Sigmoid colon (tissue), 7 donors: ENCODE data around the gene TGFBR3L. TPM values are rescaled to one million over a fixed set of nuclear protein-coding genes. Genes with fewer than 3 reads are reported as not detected.

Experiments used
- DNase-seq: peaks from one replicate; pipeline ENCODE4 v3.0.0-alpha.2; 2019
- H3K27ac ChIP-seq, 4 donors: fragments of 200-600 bp; sonication (generic); one replicate each; pipeline ENCODE4 v1.5.1; 2016 to 2019; ENCODE audit warnings: mild to moderate bottlenecking in 1 of 4
- H3K27me3 ChIP-seq, 3 donors: fragments of 200-600 bp; sonication (generic); one replicate each; pipeline ENCODE4 v1.5.1; 2019; ENCODE audit warnings: mild to moderate bottlenecking in 1 of 3
- H3K36me3 ChIP-seq, 4 donors: fragments of 200-600 bp; sonication (generic); one replicate each; pipeline ENCODE4 v1.5.1; 2016 to 2019
- H3K4me1 ChIP-seq, 4 donors: fragments of 200-600 bp; sonication (generic); one replicate each; pipeline ENCODE4 v1.5.1; 2017 to 2019
- H3K4me3 ChIP-seq, 4 donors: fragments of 200-600 bp; sonication (generic); one replicate each; pipeline ENCODE4 v1.5.1; 2017 to 2019; ENCODE audit warnings: mild to moderate bottlenecking in 2 of 4, moderate library complexity in 1 of 4
- H3K9me3 ChIP-seq, 4 donors: fragments of 200-600 bp in 3 of 4; sonication (generic) in 3 of 4; one replicate each; pipeline versions ENCODE4 v1.5.1 to v1.6.1; 2013 to 2019
- EP300 ChIP-seq, 4 donors: sonication (generic); formaldehyde crosslinking; IDR thresholded peaks; one replicate each; pipeline ENCODE4 v1.6.1; 2017; ENCODE audit warnings: antibody characterized with exemption in 4 of 4
- POLR2A ChIP-seq, 2 donors: fragments of 450-650 bp; IDR thresholded peaks; one replicate each; pipeline ENCODE4 v1.6.1; 2016; ENCODE audit warnings: antibody characterized with exemption in 2 of 2, mild to moderate bottlenecking in 2 of 2, moderate library complexity in 2 of 2
- POLR2AphosphoS5 ChIP-seq, 4 donors: sonication (generic); formaldehyde crosslinking; IDR thresholded peaks; one replicate each; pipeline ENCODE4 v1.6.1; 2017; ENCODE audit warnings: antibody characterized with exemption in 4 of 4
- WGBS, 2 donors: extraction: QIAGEN DNeasy Blood & Tissue Kit; methylation state at CpG; one replicate each; pipeline ENCODE4 v1.1.7; 2013; 5-methylcytosine and 5-hydroxymethylcytosine counted together
- intact Hi-C: fragments of 100-400 bp; cut with DNase I; formaldehyde crosslinking; loops from one replicate; pipeline ENCODE4 v1.15.1; 2023
- polyA plus RNA-seq, 3 donors: library from polyadenylated mRNA; stranded (reverse); fragments of 200-250 nt; gene quantifications; one replicate each; pipeline ENCODE4 v1.2.3, GENCODE V29; 2013
- total RNA-seq, 4 donors: library from RNA; depleted of rRNA; stranded (reverse); fragments of >200 nt; gene quantifications; one replicate each; pipeline ENCODE4 v1.1.0, GENCODE V29; 2016
- TF ChIP-seq, protein P1 (sequence below), 4 experiments: fragments of 450-650 bp in 3 of 4; fragments of 200-600 bp in 1 of 4; IDR thresholded peaks; one replicate each; pipeline ENCODE4 v1.5.1; 2016 to 2019; ENCODE audit warnings: antibody characterized with exemption in 4 of 4, mild to moderate bottlenecking in 3 of 4, moderate library complexity in 2 of 4
- donor health status: healthy with polysubstance abuse.
- donor health status: Bipolar disorder and iron deficiency.
- donor health status: healthy.

The TGFBR3L gene
- total and polyA plus RNA-seq, 7 donors: 1.8 TPM; not detected in 6

DNA sequence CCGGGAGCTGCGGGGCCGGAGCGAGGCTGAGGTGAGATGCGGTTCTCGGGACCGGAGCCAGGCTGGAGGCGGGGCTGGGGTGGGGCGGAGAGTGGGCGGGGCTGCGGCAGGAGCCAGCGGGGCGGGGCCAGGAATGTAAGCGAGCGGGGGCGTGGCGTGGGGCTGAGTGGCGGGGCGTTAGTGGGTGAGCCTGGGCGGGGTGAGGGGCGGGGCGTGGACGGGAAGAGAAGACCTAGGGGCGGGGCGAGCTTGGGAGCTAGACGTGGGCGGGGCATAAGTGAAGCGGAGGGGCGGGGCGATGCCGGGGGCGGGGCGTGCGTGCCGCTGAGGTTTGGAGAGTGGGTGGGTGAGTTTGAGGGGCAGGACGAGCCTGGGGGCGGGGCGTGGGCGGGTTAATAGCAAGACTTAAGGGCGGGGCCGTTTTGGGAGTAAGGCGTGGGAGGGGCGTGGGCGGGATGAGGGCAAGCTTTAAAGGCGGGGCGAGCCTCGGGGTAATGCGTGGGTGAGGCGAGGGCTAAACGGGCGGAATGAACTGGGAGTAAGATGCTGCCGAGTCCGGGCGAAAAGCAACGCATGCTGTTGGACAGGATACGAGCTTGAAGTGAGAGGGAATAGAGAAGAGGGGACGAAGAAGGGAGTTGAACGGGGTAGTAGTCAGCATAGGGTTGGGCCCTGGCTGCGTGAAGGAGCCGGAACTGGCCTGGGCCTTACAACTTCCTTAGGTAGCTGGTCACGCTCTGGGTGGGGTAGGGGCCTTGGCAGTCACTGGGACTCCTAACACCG lies 6.1 kb downstream of the TGFBR3L start:
- DNase-seq: peak; percentile 100
- peaks cover 11 to 16% (median 13%) of the 10 kb centered on the region in 4 donors for H3K36me3 ChIP-seq
- 1 to 2% methylated on average over 62 of the region's 62 CpGs for WGBS, 2 donors
- H3K4me3 ChIP-seq: peak overlapping the region; percentile 70 to 87 (median 74)
- H3K27ac ChIP-seq: peak overlapping the region; percentile 93 to 98 (median 96)
- TF ChIP-seq POLR2A (IDR thresholded peaks at IDR 0.05) (peak; percentile 34 to 45), EP300 (IDR thresholded peaks at IDR 0.05) (no peak), POLR2AphosphoS5 (IDR thresholded peaks at IDR 0.05) (peak; percentile 84 to 89 (median 88))
- TF ChIP-seq, protein P1, sequence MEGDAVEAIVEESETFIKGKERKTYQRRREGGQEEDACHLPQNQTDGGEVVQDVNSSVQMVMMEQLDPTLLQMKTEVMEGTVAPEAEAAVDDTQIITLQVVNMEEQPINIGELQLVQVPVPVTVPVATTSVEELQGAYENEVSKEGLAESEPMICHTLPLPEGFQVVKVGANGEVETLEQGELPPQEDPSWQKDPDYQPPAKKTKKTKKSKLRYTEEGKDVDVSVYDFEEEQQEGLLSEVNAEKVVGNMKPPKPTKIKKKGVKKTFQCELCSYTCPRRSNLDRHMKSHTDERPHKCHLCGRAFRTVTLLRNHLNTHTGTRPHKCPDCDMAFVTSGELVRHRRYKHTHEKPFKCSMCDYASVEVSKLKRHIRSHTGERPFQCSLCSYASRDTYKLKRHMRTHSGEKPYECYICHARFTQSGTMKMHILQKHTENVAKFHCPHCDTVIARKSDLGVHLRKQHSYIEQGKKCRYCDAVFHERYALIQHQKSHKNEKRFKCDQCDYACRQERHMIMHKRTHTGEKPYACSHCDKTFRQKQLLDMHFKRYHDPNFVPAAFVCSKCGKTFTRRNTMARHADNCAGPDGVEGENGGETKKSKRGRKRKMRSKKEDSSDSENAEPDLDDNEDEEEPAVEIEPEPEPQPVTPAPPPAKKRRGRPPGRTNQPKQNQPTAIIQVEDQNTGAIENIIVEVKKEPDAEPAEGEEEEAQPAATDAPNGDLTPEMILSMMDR (IDR thresholded peaks at IDR 0.05): no peak
- no peaks in the 10 kb centered on the region for H3K9me3 ChIP-seq
- H3K27me3 ChIP-seq: peaks cover 32 to 39% (median 35%) of the 10 kb centered on the region in 3 donors
- intact Hi-C loops: loop anchor here (2.0 to 10.0 kb wide), 4 partner anchors 16 to 1186 kb away; partner anchors contain the start of genes ANGPTL4, GPR108, MBD3L1 and TRIP10
- peaks cover 0 to 89% (median 87%) of the 10 kb centered on the region in 4 donors for H3K4me1 ChIP-seq

DNA sequence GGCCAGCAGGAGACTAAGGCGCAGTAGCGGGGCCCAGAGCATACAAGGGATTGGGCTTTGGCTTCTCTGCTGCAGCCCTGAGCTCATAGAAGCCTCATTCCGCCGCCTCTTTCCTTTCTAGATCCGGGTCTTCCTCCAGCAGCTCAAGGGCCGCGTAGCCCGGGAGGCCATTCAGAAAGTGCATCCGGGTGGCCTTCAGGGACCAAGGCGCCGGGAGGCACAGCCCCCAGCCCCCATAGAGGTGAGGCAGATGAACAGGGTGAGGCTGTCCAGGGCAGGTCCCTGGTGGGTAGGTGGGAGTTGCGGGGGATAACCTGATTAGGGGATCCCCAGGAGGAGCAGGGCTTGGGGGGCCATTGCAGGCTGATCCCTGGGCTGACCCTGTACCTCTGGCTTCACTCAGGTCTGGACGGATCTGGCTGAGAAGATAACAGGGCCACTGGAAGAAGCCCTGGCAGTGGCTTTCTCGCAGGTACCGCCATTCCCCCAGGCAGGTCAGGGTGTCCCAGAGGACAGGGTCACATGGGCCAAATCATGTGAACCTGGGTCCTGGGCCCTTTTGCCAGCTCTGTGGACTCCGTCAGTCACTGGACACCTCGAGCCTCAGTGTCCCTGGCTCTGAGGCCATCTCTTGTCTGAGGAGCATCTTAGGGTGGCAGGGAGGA lies 6.8 kb downstream of the TGFBR3L start:
- Histone ChIP-seq H3K4me1 (peaks cover 0 to 86% (median 84%) of the 10 kb centered on the region in 4 donors), H3K4me3 (peak overlapping the region; percentile 28 to 74 (median 72)), H3K27ac (peak overlapping the region; percentile 89 to 97 (median 94)), H3K36me3 (peaks cover 11 to 16% (median 13%) of the 10 kb centered on the region in 4 donors), H3K27me3 (peaks cover 24 to 32% (median 28%) of the 10 kb centered on the region in 3 donors), H3K9me3 (no peaks in the 10 kb centered on the region)
- DNase-seq: no peak
- 42 to 57% methylated on average over 17 of the region's 17 CpGs for WGBS, 2 donors
- intact Hi-C loops: loop anchor here (2.0 to 10.0 kb wide), 4 partner anchors 17 to 1187 kb away; partner anchors contain the start of genes ANGPTL4, GPR108, MBD3L1 and TRIP10
- TF ChIP-seq, protein P1 (IDR thresholded peaks at IDR 0.05): no peak

DNA sequence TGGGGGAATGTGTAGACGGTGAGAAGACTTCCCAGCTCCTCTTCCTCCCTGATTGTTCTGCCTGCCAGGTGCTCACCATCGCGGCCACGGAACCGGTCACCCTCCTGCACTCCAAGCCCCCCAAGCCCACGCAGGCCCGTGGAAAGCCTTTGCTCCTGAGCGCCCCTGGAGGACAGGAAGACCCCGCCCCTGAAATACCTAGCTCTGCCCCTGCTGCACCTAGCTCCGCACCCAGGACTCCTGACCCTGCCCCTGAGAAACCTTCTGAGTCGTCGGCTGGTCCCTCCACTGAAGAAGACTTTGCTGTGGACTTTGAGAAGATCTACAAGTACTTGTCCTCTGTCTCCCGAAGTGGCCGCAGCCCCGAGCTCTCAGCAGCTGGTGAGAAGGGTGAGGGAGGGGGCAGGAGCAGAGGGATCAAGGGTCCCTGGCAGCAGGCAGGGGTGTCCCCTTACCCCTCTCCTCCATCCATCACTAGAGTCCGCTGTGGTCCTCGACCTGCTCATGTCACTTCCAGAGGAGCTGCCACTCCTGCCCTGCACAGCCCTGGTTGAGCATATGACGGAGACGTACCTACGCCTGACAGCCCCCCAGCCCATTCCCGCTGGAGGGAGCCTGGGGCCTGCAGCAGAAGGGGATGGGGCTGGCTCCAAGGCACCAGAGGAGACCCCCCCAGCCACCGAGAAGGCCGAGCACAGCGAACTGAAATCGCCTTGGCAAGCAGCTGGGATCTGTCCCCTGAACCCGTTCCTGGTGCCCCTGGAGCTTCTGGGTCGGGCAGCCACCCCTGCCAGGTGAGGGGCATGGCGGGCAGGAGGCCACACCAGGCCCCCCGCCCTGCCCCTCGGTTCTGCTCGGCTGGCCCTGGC lies 7.6 kb downstream of the TGFBR3L start:
- Histone ChIP-seq H3K9me3 (no peaks in the 10 kb centered on the region), H3K4me1 (peaks cover 0 to 86% (median 84%) of the 10 kb centered on the region in 4 donors), H3K27ac (peak overlapping the region; percentile 89 to 97 (median 94)), H3K36me3 (peaks cover 11 to 16% (median 13%) of the 10 kb centered on the region in 4 donors), H3K4me3 (peak overlapping the region in 2 of 4 donors; percentile 70 to 74), H3K27me3 (peaks cover 17 to 24% (median 21%) of the 10 kb centered on the region in 3 donors)
- DNase-seq: no peak
- intact Hi-C loops: loop anchor here (2.0 to 10.0 kb wide), 4 partner anchors 17 to 1187 kb away; partner anchors contain the start of genes ANGPTL4, GPR108, MBD3L1 and TRIP10
- TF ChIP-seq POLR2A (IDR thresholded peaks at IDR 0.05) (no peak), EP300 (IDR thresholded peaks at IDR 0.05) (no peak), POLR2AphosphoS5 (IDR thresholded peaks at IDR 0.05) (no peak)
- 94% methylated on average over 31 of the region's 31 CpGs for WGBS, 2 donors

DNA sequence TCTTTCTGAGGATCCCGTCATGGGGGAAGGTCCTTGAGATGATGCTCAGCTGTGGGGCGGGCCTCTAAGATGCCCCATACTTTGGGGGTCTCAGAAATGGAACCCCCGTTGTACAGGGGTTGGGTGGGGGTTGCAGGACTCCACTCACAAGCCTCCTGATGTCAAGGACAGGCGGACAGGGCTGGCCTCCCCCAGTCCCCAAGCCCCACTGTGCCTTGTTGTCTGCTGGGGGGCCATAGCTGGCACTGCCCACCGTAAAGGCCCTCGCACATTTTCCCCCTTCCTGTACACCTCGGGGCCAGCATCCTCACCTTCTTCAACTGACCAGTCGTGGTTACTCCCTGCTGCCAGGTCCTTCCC lies 8.2 kb downstream of the TGFBR3L start:
- Histone ChIP-seq H3K36me3 (peaks cover 11 to 16% (median 13%) of the 10 kb centered on the region in 4 donors), H3K9me3 (no peaks in the 10 kb centered on the region), H3K27me3 (peaks cover 12 to 18% (median 14%) of the 10 kb centered on the region in 3 donors), H3K27ac (peak overlapping the region; percentile 89 to 97 (median 94)), H3K4me3 (peak overlapping the region in 1 of 4 donors; percentile 59), H3K4me1 (peaks cover 0 to 86% (median 84%) of the 10 kb centered on the region in 4 donors)
- intact Hi-C loops: loop anchor here (10.0 kb wide), 3 partner anchors 442 to 1188 kb away; partner anchors contain the start of genes ANGPTL4, GPR108, MBD3L1 and TRIP10
- DNase-seq: no peak
- TF ChIP-seq POLR2A (IDR thresholded peaks at IDR 0.05) (no peak), EP300 (IDR thresholded peaks at IDR 0.05) (no peak), POLR2AphosphoS5 (IDR thresholded peaks at IDR 0.05) (no peak)
- TF ChIP-seq, protein P1 (IDR thresholded peaks at IDR 0.05): no peak
- WGBS, 2 donors: 89 to 93% methylated on average over 8 of the region's 8 CpGs
